OCI-LY7 (cell line): ENCODE results near the gene BTBD17. TPM values are rescaled to one million over a fixed set of nuclear protein-coding genes. Genes with fewer than 3 reads are reported as not detected.

Source experiments
- BruUV-seq: library from RNA; stranded (reverse); fragments of 400-500 nt; replicated peaks from 2 replicates; lab custom pipeline; 2021; lab: Mats Ljungman, UMichigan
- CTCF ChIA-PET: fragments of 300-600 bp; sonication (Branson Sonifier 250); formaldehyde crosslinking; loops from one replicate; lab custom pipeline; 2022; ENCODE audit warnings: antibody characterized with exemption; ENCODE audit not compliant: unreplicated experiment; lab: Charles Lee
- POLR2A ChIA-PET: fragments of 300-600 bp; sonication (Branson Sonifier 250); formaldehyde crosslinking; loops from one replicate; lab custom pipeline; 2022; ENCODE audit warnings: antibody characterized with exemption; lab: Charles Lee
- DNase-seq: peaks from one replicate; pipeline ENCODE4 v3.0.0-alpha.2; 2015; ENCODE audit warnings: low spot score
- H2AFZ ChIP-seq: fragments of 200-600 bp; sonication (generic), shearing (Covaris generic); 2 replicates; pipeline ENCODE4 v1.6.1; 2014; ENCODE audit warnings: mild to moderate bottlenecking, antibody characterized with exemption, low read length, moderate library complexity
- H3K27ac ChIP-seq: fragments of 200-600 bp; sonication (generic); 2 replicates; pipeline ENCODE4 v1.5.1; 2014; ENCODE audit warnings: mixed run types, low read depth, mild to moderate bottlenecking, moderate library complexity, low read length, inconsistent platforms; ENCODE audit not compliant: poor library complexity, severe bottlenecking
- H3K36me3 ChIP-seq: fragments of 200-600 bp; sonication (generic); 2 replicates; pipeline ENCODE4 v1.6.1; 2014; ENCODE audit warnings: mild to moderate bottlenecking, antibody characterized with exemption, low read length, moderate library complexity, mixed read lengths; ENCODE audit not compliant: insufficient read depth
- H3K4me1 ChIP-seq: fragments of 200-600 bp; sonication (generic); 2 replicates; pipeline ENCODE4 v1.5.1; 2014; ENCODE audit warnings: mild to moderate bottlenecking, low read length; ENCODE audit not compliant: insufficient read depth, poor library complexity, severe bottlenecking
- H3K4me2 ChIP-seq: fragments of 200-600 bp; sonication (generic); 2 replicates; pipeline ENCODE4 v1.6.1; 2014; ENCODE audit warnings: mild to moderate bottlenecking, low read length
- H3K4me3 ChIP-seq: fragments of 200-600 bp; sonication (generic); 2 replicates; pipeline ENCODE4 v1.5.1; 2014; ENCODE audit warnings: mild to moderate bottlenecking, low read depth, low read length; ENCODE audit not compliant: poor library complexity, severe bottlenecking
- H3K79me2 ChIP-seq: fragments of 200-600 bp; sonication (generic); 2 replicates; pipeline ENCODE4 v1.6.1; 2016; ENCODE audit warnings: low read depth, mild to moderate bottlenecking, low read length, moderate library complexity, mixed read lengths; ENCODE audit not compliant: insufficient read depth
- H3K9me2 ChIP-seq: fragments of 200-600 bp; sonication (generic); 2 replicates; pipeline ENCODE4 v1.6.1; 2016; ENCODE audit warnings: mild to moderate bottlenecking, low read length, mixed read lengths; ENCODE audit not compliant: insufficient read depth
- H3K9me3 ChIP-seq: fragments of 200-600 bp; sonication (generic); 2 replicates; pipeline ENCODE4 v1.6.1; 2014; ENCODE audit warnings: mild to moderate bottlenecking, mixed run types, low read length, mixed read lengths
- H4K20me1 ChIP-seq: fragments of 200-600 bp; sonication (generic); 2 replicates; pipeline ENCODE4 v1.6.1; 2014; ENCODE audit warnings: mild to moderate bottlenecking, antibody characterized with exemption, low read length, moderate library complexity, mixed read lengths; ENCODE audit not compliant: insufficient read depth
- CTCF ChIP-seq: fragments of 200-600 bp; sonication (generic); conservative IDR thresholded peaks from 2 replicates; pipeline ENCODE4 v1.5.1; 2014; ENCODE audit warnings: mild to moderate bottlenecking, antibody characterized with exemption, low read length, moderate library complexity, mixed read lengths
- EZH2phosphoT487 ChIP-seq: fragments of 200-600 bp; sonication (generic); IDR thresholded peaks from 2 replicates; pipeline ENCODE4 v1.6.1; 2018; ENCODE audit warnings: low read depth, borderline replicate concordance, mild to moderate bottlenecking, mixed run types, antibody characterized with exemption, low read length, moderate library complexity, mixed read lengths
- intact Hi-C: fragments of 100-400 bp; cut with micrococcal nuclease; formaldehyde crosslinking; loops from one replicate; pipeline ENCODE4 v1.10.0; 2022; ENCODE audit not compliant: unreplicated experiment
- total RNA-seq, 2 experiments: library from RNA; depleted of rRNA in 1 of 2; stranded (reverse); fragments of >200 nt in 1 of 2; shearing (Covaris generic) in 1 of 2; gene quantifications; 2 replicates each; pipeline ENCODE4 v1.2.3, GENCODE V29; 2014 to 2022

Gene BTBD17
- total RNA-seq, 2 experiments from 2014 or later: not detected

- Histone ChIP-seq H4K20me1 (no peaks in the 10 kb centered on the region), H3K4me2 (no peak overlapping the region), H2AFZ (no peak overlapping the region), H3K36me3 (no peaks in the 10 kb centered on the region), H3K27ac (no peak overlapping the region), H3K9me2 (no peaks in the 10 kb centered on the region), H3K79me2 (no peaks in the 10 kb centered on the region), H3K9me3 (no peaks in the 10 kb centered on the region), H3K4me3 (no peak overlapping the region), H3K4me1 (no peaks in the 10 kb centered on the region)
- intact Hi-C loops: loop anchor here (1.0 to 5.0 kb wide), 2 partner anchors 53 to 142 kb away; partner anchors contain the start of gene TTYH2
- peak; percentile 97 for TF ChIP-seq CTCF
- no peak for TF ChIP-seq EZH2phosphoT487
- CTCF ChIA-PET: no interaction called here
- DNase-seq: peak; percentile 58
- POLR2A ChIA-PET: no interaction called here
- no TSS peak for BruUV-seq
Measured at GRCh38 chr17:74354123-74354522, 7.5 kb downstream of the BTBD17 start.

GRCh38 chr17:74353446-74354060, 8.1 kb downstream of the BTBD17 start:
- H3K4me1 ChIP-seq: no peaks in the 10 kb centered on the region
- no peak for TF ChIP-seq EZH2phosphoT487
- no peak for TF ChIP-seq CTCF

GRCh38 chr17:74351552-74352210, 10.0 kb downstream of the BTBD17 start:
- Histone ChIP-seq H2AFZ (no peak overlapping the region), H3K9me2 (no peaks in the 10 kb centered on the region), H3K4me2 (no peak overlapping the region), H4K20me1 (no peaks in the 10 kb centered on the region), H3K79me2 (no peaks in the 10 kb centered on the region), H3K9me3 (no peaks in the 10 kb centered on the region), H3K4me3 (no peak overlapping the region), H3K36me3 (no peaks in the 10 kb centered on the region), H3K4me1 (no peaks in the 10 kb centered on the region), H3K27ac (no peak overlapping the region)
- ChIA-PET CTCF (no interaction called here), POLR2A (no interaction called here)
- no peak for DNase-seq
- no peak for TF ChIP-seq EZH2phosphoT487
- no peak for TF ChIP-seq CTCF
- intact Hi-C loops: loop anchor here (5.0 kb wide), 1 partner anchor 139 kb away; the partner anchor contains the start of gene TTYH2
- BruUV-seq: no TSS peak

More at GRCh38 chr17:74353446-74354060, 8.1 kb downstream of the BTBD17 start:
- Histone ChIP-seq H3K9me2 (no peaks in the 10 kb centered on the region), H4K20me1 (no peaks in the 10 kb centered on the region), H3K27ac (no peak overlapping the region), H3K79me2 (no peaks in the 10 kb centered on the region), H3K4me2 (no peak overlapping the region), H3K4me3 (no peak overlapping the region), H3K36me3 (no peaks in the 10 kb centered on the region), H3K9me3 (no peaks in the 10 kb centered on the region), H2AFZ (no peak overlapping the region)
- CTCF ChIA-PET: interaction anchor here (0.8 kb wide), 1 partner anchor 15 kb away, joined by 3 read pairs; no protein-coding TSS in a partner anchor
- intact Hi-C loops: loop anchor here (1.0 to 5.0 kb wide), 2 partner anchors 52 to 141 kb away; partner anchors contain the start of gene TTYH2
- BruUV-seq: no TSS peak
- DNase-seq: no peak
- POLR2A ChIA-PET: no interaction called here
